Lung (tissue), 12 donors: ENCODE data around the gene GPD2. TPM values are rescaled to one million over a fixed set of nuclear protein-coding genes. Genes with fewer than 3 reads are reported as not detected.

Source experiments
- ATAC-seq: fragments of 200-7000 bp; cut with Tn5 transposase; one replicate; pipeline ENCODE4 v1.9.1; 2020; ENCODE audit warnings: moderate number of reproducible peaks; ENCODE audit not compliant: insufficient read depth, low FRiP score
- DNase-seq, 3 donors: peaks; one replicate each; pipeline ENCODE4 v3.0.0-alpha.2; 2013 to 2017
- H3K27ac ChIP-seq, 2 donors: one replicate each; pipeline ENCODE4 v1.5.1; 2013; ENCODE audit warnings: mild to moderate bottlenecking in 2 of 2, moderate library complexity in 2 of 2, control low read depth in 1 of 2, inconsistent platforms in 1 of 2, low read depth in 1 of 2, low read length in 1 of 2
- H3K27me3 ChIP-seq, 3 donors: one replicate each; pipeline ENCODE4 v1.5.1; 2013; ENCODE audit warnings: low read length in 2 of 3; ENCODE audit not compliant: control insufficient read depth in 3 of 3, insufficient read depth in 3 of 3
- H3K36me3 ChIP-seq, 4 donors: one replicate each; pipeline ENCODE4 v1.5.1; 2013; ENCODE audit warnings: low read length in 4 of 4, mild to moderate bottlenecking in 1 of 4, moderate library complexity in 1 of 4; ENCODE audit not compliant: control insufficient read depth in 4 of 4, insufficient read depth in 4 of 4
- H3K4me1 ChIP-seq, 5 donors: one replicate each; pipeline ENCODE4 v1.5.1; 2013; ENCODE audit warnings: low read length in 5 of 5, mild to moderate bottlenecking in 2 of 5, moderate library complexity in 1 of 5; ENCODE audit not compliant: control insufficient read depth in 5 of 5, insufficient read depth in 5 of 5
- H3K4me3 ChIP-seq: one replicate; pipeline ENCODE4 v1.5.1; 2013; ENCODE audit warnings: mild to moderate bottlenecking, control low read depth, moderate library complexity
- H3K9ac ChIP-seq, 2 donors: one replicate each; pipeline ENCODE4 v1.5.1; 2013; ENCODE audit warnings: low read length in 2 of 2, control low read depth in 1 of 2; ENCODE audit not compliant: insufficient read depth in 1 of 2
- H3K9me3 ChIP-seq, 4 donors: one replicate each; pipeline ENCODE4 v1.5.1; 2013; ENCODE audit warnings: low read length in 3 of 4, mild to moderate bottlenecking in 1 of 4, moderate library complexity in 1 of 4; ENCODE audit not compliant: control insufficient read depth in 4 of 4, insufficient read depth in 3 of 4
- CTCF ChIP-seq: IDR thresholded peaks from 2 replicates; pipeline ENCODE4 v1.5.1; 2012; ENCODE audit warnings: mild to moderate bottlenecking; ENCODE audit errors: control extremely low read depth, extremely low read depth
- WGBS, 2 donors: extraction: QIAGEN DNeasy Blood & Tissue Kit; methylation state at CpG; one replicate each; pipeline ENCODE4 v1.1.7; 2013; 5-methylcytosine and 5-hydroxymethylcytosine counted together
- polyA plus RNA-seq, 2 donors: library from polyadenylated mRNA; stranded (reverse); fragments of 200-250 nt; gene quantifications; one replicate each; pipeline ENCODE4 v1.2.1, GENCODE V29; 2013
- total RNA-seq, 2 donors: library from RNA; depleted of rRNA in 1 of 2; stranded (reverse); fragments of >200 nt in 1 of 2; gene quantifications; one replicate each; pipeline ENCODE4 v1.2.1, GENCODE V29; 2014 to 2021
- donor health status: control.
- donor health status: control.
- donor health status: Bipolar disorder and iron deficiency.
- donor health status: healthy.
- donor health status: DM: yes; HTN: yes; CAD: no.

The GPD2 gene
- total and polyA plus RNA-seq, 4 donors: 8.1 to 50.4 (median 28.9) TPM

GRCh38 chr2:156541706-156542105 is 105.5 kb downstream of the GPD2 start:
- WGBS, 2 donors: 45 to 75% methylated on average over 2 of the region's 2 CpGs
- Histone ChIP-seq H3K4me1 (peaks cover 0 to 6% (median 0%) of the 10 kb centered on the region in 5 donors), H3K36me3 (no peaks in the 10 kb centered on the region), H3K27ac (no peak overlapping the region), H3K27me3 (no peaks in the 10 kb centered on the region), H3K4me3 (no peak overlapping the region), H3K9me3 (no peaks in the 10 kb centered on the region), H3K9ac (no peak overlapping the region)
- peak in 2 of 3 donors; percentile 13 to 24 for DNase-seq
- ATAC-seq: no peak
- TF ChIP-seq CTCF: no peak

- no peak for TF ChIP-seq CTCF
- no peak for DNase-seq
- Histone ChIP-seq H3K27me3 (no peaks in the 10 kb centered on the region), H3K4me1 (peaks cover 0 to 3% (median 0%) of the 10 kb centered on the region in 5 donors), H3K9ac (no peak overlapping the region), H3K4me3 (no peak overlapping the region), H3K36me3 (peaks cover 0 to 4% (median 3%) of the 10 kb centered on the region in 4 donors), H3K9me3 (no peaks in the 10 kb centered on the region), H3K27ac (no peak overlapping the region)
- 94 to 97% methylated on average over 3 of the region's 3 CpGs for WGBS, 2 donors
- ATAC-seq: no peak
Observed at GRCh38 chr2:156548413-156548812, 112.2 kb downstream of the GPD2 start.

- H3K4me1 ChIP-seq: no peaks in the 10 kb centered on the region
- H3K36me3 ChIP-seq: peaks cover 4 to 7% (median 5%) of the 10 kb centered on the region in 4 donors
- TF ChIP-seq CTCF: no peak
- no peak overlapping the region for H3K4me3 ChIP-seq
- ATAC-seq (no peak), DNase-seq (no peak)
- no peaks in the 10 kb centered on the region for H3K9me3 ChIP-seq
- H3K9ac ChIP-seq: no peak overlapping the region
- H3K27ac ChIP-seq: no peak overlapping the region
- H3K27me3 ChIP-seq: no peaks in the 10 kb centered on the region
Observed at GRCh38 chr2:156553714-156554442, 117.7 kb downstream of the GPD2 start.
